Urinary bladder (tissue), 4 donors: Measurements from ENCODE around the gene ZBTB46. TPM values are rescaled to one million over a fixed set of nuclear protein-coding genes. Genes with fewer than 3 reads are reported as not detected.
"Not testable (repeated sequence)": the region's sequence is repeated elsewhere in the genome, so short reads cannot be mapped to it uniquely, and the experiment has no call there.

Experiments
- DNase-seq: peaks from one replicate; pipeline ENCODE4 v3.0.0-alpha.2; 2015; ENCODE audit errors: extremely low spot score
- H3K27ac ChIP-seq: one replicate; pipeline ENCODE4 v1.5.1; 2013; ENCODE audit warnings: low read depth, mild to moderate bottlenecking, moderate library complexity
- H3K36me3 ChIP-seq: one replicate; pipeline ENCODE4 v1.6.1; 2013; ENCODE audit warnings: mild to moderate bottlenecking, moderate library complexity; ENCODE audit not compliant: insufficient read depth
- H3K4me1 ChIP-seq: one replicate; pipeline ENCODE4 v1.6.1; 2013; ENCODE audit warnings: mild to moderate bottlenecking, moderate library complexity; ENCODE audit not compliant: insufficient read depth
- H3K4me3 ChIP-seq: one replicate; pipeline ENCODE4 v1.5.1; 2013; ENCODE audit warnings: low read depth, low read length
- WGBS: extraction: QIAGEN DNeasy Blood & Tissue Kit; methylation state at CpG from one replicate; pipeline ENCODE4 v1.1.7; 2013; 5-methylcytosine and 5-hydroxymethylcytosine counted together
- polyA plus RNA-seq: library from polyadenylated mRNA; stranded (reverse); fragments of 200-250 nt; gene quantifications from one replicate; pipeline ENCODE4 v1.2.3, GENCODE V29; 2013
- total RNA-seq: library from RNA; depleted of rRNA; stranded (reverse); fragments of >200 nt; gene quantifications from one replicate; pipeline ENCODE4 v1.2.3, GENCODE V29; 2014
- donor health status: healthy with polysubstance abuse.
- donor health status: healthy.

The ZBTB46 gene
- total and polyA plus RNA-seq, 2 donors, result 6.7 to 10.6 TPM

DNA sequence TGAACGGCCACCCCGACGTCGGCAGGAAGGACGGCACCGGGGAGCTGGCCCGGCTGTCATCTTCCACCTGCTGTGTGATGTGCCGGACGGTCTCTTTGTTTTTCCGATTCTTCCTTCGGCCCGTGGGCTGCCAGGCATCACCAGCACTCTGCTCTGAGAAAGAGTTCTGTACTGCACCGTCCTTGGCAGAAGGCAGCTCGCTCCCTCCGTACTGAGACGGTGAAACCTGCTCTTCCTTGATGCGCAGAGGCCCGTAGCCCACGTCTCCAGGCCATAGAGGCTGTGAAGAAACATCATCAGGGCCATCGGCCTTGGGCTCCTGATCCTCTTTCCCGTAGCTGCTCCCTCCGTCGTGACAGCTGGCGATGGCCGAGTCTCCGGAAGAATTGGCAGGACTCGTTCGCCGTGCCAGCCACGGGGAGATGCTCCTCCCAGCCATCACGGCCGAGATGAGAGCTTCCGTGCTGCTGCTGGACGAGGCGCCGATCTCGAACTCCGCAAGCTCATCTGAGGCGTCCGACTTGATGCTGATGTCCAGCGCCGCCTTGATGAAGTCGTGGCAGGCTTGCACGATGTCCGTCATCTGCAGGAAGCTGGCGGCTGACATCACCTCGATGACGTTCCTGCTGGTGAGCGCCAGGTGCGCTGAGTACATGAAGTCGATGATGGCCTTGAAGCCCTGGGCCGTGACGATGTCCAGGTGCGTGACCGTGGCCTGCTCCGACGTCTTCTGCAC lies 41.1 kb downstream of the ZBTB46 start:
- no peaks in the 10 kb centered on the region for H3K36me3 ChIP-seq
- no peak overlapping the region for H3K27ac ChIP-seq
- WGBS, result 94% methylated on average over 57 of the region's 57 CpGs
- no peaks in the 10 kb centered on the region for H3K4me1 ChIP-seq
- no peak overlapping the region for H3K4me3 ChIP-seq
- no peak for DNase-seq

DNA sequence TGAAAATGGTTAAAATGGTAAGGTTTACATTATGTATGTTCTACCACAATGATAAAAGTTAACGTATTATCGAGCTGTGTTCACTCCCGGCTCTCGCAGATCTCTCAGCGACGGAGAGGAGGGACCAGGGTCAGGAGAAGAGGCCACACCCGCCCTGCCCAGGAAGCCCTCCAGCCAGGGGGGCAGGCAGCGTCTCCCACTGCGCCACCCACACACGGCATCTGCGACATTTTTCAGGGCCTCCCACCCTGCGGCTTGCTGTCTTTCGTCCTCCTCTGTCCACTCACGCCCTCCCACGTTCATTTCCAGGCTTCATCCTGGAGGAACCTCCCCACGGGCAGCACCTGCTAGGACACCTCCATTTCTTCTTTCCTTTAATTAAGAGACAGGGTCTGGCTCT lies 43.3 kb downstream of the ZBTB46 start:
- no peak overlapping the region for H3K27ac ChIP-seq
- WGBS, result 89% methylated on average over 16 of the region's 16 CpGs
- H3K4me1 ChIP-seq, result no peaks in the 10 kb centered on the region

DNA sequence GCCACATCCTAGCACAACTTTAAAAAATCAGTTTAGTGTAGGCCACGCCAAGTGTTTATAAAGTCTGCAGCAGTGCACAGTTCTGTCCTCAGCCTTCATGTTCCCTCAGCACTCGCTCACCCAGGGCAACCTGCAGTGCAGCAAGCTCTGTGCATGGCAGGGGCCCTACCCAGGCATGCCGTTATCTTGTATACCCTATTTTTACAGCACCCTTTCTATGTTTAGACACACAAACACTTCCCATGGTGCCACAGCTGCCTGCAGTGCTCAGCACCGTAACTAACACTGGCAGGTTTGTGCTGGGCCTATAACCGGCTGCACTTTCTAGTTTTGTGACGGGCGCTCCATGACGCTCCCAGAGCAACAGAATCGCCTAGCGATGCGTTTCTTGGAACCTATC lies 43.8 kb downstream of the ZBTB46 start:
- H3K4me1 ChIP-seq, result no peaks in the 10 kb centered on the region
- DNase-seq, result no peak
- H3K36me3 ChIP-seq, result no peaks in the 10 kb centered on the region
- no peak overlapping the region for H3K27ac ChIP-seq
- 89% methylated on average over 11 of the region's 11 CpGs for WGBS
- H3K4me3 ChIP-seq, result no peak overlapping the region

More for the DNA sequence above, 43.3 kb downstream of the ZBTB46 start:
- no peak for DNase-seq
- no peaks in the 10 kb centered on the region for H3K36me3 ChIP-seq
- no peak overlapping the region for H3K4me3 ChIP-seq

DNA sequence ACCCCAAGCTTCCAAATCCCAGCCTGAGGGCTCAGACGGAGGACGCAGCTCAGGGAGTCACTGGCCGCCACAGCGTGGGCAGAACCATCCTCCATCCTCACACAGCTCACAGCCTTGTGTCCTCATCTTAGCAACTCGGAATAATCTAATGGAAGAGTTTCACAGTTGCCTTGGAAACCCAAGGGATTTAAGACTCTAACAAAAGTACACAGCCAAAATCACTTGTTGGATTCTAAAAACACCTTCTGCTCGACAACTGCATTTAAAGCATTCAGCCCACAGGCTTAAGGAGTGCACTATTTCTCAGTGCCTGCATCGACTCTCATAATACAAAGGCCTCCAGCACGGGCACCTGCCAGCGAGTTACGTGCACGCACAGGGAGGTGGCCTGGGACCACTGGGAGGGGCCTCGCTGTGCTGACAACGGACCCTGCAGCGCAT lies 45.4 kb downstream of the ZBTB46 start:
- Histone ChIP-seq H3K36me3 (no peaks in the 10 kb centered on the region), H3K4me3 (no peak overlapping the region), H3K27ac (no peak overlapping the region), H3K4me1 (no peaks in the 10 kb centered on the region)
- WGBS, result 66% methylated on average over 14 of the region's 14 CpGs
- no peak for DNase-seq

DNA sequence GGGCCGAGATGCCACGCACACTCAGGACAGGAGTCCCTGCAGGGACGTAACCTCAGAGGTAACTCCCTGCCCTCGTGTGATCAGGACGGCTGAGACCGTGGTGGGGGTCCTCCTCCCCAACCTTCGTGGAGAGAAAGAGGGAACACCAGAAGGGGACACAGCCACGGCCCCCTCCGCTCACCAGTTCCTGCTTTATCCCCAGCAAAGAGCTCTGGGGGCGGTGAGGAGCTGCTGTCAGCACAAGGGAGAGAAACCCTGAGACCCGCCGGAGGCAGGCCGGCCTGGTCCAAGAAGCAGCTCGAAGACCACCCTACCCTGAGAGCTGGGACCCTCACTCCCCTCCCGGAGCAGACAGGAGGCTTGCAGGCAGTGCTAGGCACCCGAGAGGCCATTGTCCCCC lies 47.1 kb downstream of the ZBTB46 start:
- no peak overlapping the region for H3K27ac ChIP-seq
- no peaks in the 10 kb centered on the region for H3K36me3 ChIP-seq
- no peaks in the 10 kb centered on the region for H3K4me1 ChIP-seq
- no peak for DNase-seq
- WGBS, result 88% methylated on average over 16 of the region's 16 CpGs
- no peak overlapping the region for H3K4me3 ChIP-seq

DNA sequence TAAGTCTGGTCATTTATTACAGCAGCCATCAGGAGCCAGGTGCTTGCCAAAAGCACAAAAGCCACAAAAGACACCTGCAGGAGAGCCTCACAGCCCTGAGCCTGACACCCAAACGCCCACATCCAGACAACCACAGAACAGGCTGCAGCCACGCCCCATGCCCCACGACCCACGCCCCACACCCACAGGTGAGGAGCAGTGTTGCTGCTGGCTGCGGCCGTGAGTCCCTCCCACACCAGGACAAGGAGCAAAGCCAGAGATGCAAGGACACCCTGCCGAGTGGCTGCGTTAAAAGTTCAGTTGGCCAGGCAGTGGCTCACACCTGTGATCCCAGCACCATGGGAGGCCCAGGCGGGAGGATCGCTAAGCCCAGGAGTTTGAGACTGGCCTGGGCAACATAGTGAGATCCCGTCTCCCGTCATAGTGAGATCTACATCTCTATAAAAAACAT lies 48.5 kb downstream of the ZBTB46 start:
- Histone ChIP-seq H3K4me3 (no peak overlapping the region), H3K4me1 (no peaks in the 10 kb centered on the region), H3K27ac (no peak overlapping the region), H3K36me3 (no peaks in the 10 kb centered on the region)
- WGBS, result 91% methylated on average over 12 of the region's 12 CpGs
- DNase-seq, result no peak

DNA sequence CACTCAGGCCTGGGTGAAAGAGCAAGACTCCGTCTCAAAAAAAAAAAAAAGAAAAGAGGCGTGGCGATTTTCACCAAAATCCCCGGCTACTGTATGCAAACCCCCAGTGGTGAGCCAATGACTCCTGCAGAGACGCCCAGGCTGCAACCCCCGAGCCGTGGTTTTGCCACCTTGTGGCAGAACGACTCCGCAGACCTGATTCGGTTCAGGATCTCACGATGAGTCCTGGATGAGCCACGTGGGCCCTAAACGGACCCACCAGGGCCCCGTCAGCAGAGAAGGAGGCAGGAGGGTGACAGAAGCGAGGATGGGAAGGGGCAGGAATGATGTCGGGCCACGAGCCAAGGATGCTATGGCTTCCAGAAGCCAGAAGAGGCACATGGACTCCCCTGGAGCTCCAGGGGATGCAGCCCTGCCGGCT lies 49.0 kb downstream of the ZBTB46 start:
- WGBS, result 78% methylated on average over 18 of the region's 18 CpGs

DNA sequence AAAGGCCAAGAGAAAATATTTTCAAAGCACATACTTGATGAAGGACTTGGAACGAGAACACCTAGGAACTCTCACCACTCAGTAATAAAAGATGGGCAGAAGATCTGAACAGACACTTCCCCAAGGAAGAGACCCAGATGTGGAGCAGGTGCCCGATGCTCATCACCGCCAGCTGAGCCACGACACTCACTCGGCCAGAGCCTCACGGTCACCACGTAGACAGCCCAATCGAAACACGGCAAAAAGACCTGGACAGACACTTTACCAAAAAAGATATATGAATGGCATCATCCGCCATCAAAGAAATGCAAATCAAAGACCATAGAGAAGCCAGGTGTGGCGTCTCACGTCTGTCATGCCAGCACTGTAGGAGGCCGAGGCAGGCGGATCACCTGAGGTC lies 49.9 kb downstream of the ZBTB46 start:
- H3K4me3 ChIP-seq, result no peak overlapping the region
- no peaks in the 10 kb centered on the region for H3K36me3 ChIP-seq
- no peak for DNase-seq
- H3K27ac ChIP-seq, result no peak overlapping the region
- no peaks in the 10 kb centered on the region for H3K4me1 ChIP-seq
- 93% methylated on average over 14 of the region's 14 CpGs for WGBS

More for the DNA sequence above, 49.0 kb downstream of the ZBTB46 start:
- Histone ChIP-seq H3K27ac (no peak overlapping the region), H3K36me3 (no peaks in the 10 kb centered on the region), H3K4me3 (no peak overlapping the region), H3K4me1 (no peaks in the 10 kb centered on the region)
- DNase-seq, result no peak

DNA sequence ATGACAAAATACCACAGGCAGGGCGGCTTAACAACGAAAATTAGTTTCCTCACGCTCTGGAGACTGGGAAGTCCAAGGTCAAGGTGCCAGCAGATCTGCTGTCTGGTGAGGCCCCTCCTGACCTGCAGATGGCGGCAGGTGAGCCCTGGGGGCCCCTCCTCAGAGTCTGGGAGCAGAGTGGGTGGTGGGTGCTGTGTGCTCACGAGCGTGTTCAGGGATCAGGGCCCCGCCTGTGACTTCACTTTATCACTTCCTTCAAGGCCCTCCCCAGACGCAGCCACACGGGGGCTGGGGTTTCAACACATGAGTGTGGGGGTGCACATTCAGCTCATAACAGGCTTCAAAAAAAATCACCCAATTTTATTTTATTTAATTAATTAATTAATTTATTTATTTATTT lies 52.2 kb downstream of the ZBTB46 start:
- whole genome bisulfite sequencing, result 88% methylated on average over 9 of the region's 9 CpGs

DNA sequence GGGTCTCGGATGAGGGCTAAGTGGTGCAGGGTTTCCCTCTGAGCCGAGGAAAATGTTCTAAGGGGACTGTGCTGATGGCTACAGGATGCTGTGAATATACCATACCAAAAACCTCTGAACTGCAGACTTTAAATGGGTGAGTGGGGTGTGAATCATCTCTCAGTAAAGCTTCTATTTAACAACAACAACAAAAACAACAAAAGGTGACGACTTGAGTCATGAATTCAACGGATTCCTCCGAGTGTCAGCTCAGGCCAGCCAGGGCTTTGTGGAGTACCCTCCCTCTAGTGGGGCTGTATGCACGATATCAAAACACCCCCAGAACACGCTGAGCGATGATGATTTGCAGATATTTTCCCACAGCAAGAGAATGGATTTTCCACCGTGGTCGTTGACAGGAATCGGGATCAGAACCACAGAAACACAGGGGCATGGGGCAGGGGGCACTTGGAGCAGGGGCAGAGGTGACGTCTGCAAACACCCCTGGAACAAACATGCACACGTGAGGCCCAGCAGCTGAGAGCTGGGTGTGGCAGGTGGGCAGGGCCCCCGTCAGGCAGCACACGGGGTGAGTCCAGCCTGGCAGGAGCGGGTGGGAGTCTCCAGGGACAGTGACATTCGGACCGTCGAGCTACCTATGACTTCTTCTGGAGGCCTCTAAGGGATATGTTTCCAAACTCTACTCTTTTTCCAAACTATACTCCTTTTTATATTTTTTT lies 52.9 kb downstream of the ZBTB46 start:
- DNase-seq, result no peak
- Histone ChIP-seq H3K27ac (no peak overlapping the region), H3K4me3 (no peak overlapping the region), H3K36me3 (no peaks in the 10 kb centered on the region), H3K4me1 (no peaks in the 10 kb centered on the region)
- WGBS, result 73% methylated on average over 19 of the region's 19 CpGs

More for the DNA sequence above, 52.2 kb downstream of the ZBTB46 start:
- no peaks in the 10 kb centered on the region for H3K4me1 ChIP-seq
- no peaks in the 10 kb centered on the region for H3K36me3 ChIP-seq
- H3K4me3 ChIP-seq, result no peak overlapping the region
- DNase-seq, result no peak
- H3K27ac ChIP-seq, result no peak overlapping the region

DNA sequence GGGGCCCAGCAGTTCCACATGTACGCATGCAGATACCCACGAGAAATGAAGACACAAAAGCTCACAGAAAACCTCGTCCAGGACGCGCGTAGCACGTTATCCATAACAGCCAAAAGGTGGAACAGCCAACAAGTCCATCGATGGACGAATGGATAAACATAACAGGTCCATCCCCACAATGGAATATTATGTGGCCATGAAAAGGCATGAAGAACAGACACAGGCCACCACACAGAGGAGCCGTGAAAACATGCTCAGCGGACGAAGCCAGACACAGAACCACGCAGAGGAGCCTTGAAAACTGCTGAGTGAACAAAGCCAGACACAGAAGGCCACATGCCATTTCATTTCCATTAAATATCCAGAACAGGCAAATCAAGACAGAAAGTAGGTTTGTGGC lies 53.5 kb downstream of the ZBTB46 start:
- H3K4me3 ChIP-seq, result no peak overlapping the region
- H3K27ac ChIP-seq, result no peak overlapping the region
- 96% methylated on average over 13 of the region's 13 CpGs for WGBS
- H3K36me3 ChIP-seq, result no peaks in the 10 kb centered on the region
- no peak for DNase-seq
- no peaks in the 10 kb centered on the region for H3K4me1 ChIP-seq

DNA sequence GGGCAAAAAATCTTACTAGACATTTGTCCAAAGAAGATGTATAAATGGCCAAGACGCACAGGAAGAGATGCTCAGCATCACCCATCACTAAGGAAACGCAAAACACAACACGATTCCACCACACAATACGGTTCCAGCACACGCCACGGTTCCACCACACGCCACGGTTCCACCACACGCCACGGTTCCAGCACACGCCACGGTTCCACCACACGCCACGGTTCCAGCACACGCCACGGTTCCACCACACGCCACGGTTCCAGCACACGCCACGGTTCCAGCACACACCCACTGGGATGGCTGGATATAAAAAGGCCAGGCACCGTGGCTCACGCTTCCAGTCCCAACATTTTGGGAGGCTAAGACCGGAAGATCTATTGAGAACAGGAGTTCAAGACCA lies 54.2 kb downstream of the ZBTB46 start:
- not testable (repeated sequence) for H3K4me1 ChIP-seq, DNase-seq, H3K36me3 ChIP-seq, H3K4me3 ChIP-seq, H3K27ac ChIP-seq
- 93% methylated on average over 23 of the region's 23 CpGs for WGBS

DNA sequence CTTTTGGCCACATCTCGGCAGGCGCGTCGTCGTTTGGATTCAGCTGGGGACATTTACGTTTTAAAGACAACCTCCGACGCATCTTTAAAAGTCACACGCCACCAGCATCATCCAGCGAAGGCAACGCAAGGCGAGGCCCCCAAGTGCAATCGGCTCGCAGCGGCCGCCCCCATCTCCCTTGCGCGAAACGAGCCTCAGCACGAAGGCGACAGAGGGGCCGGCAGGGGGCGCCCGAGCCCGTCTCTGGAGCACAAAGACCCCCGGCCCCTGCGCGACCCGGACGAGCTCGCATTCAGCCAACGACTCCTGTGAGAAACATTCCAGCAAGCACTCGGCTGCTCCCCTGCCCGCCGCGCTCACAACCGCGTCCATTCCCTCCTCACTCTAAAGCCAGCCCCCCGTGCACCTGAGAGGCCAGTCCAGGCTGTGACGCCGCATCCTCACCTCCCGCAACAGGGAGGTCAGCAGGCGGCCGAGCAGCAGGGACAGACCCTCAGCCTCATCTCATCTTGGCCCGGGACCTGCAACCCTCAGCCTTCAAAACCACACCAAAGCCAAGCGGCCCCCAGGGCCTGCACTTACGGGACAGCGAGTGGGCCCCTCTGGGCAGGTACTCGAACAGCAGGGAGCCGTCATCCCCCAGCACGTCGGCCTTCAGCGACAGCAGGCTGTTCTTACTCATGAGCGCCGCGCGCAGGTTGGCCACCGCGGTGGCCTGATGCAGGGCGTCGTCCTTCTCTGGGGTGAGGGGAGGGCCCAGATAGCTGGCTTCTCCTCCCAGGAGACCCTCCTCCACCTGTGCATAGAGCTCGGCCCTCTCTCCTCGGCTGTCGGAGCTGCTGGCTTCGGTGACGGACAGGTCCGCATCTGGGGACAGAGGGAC lies 55.7 kb downstream of the ZBTB46 start:
- H3K4me1 ChIP-seq, result no peaks in the 10 kb centered on the region
- H3K4me3 ChIP-seq, result no peak overlapping the region
- 34% methylated on average over 67 of the region's 67 CpGs for WGBS
- H3K27ac ChIP-seq, result no peak overlapping the region
- peak; percentile 55 for DNase-seq
- H3K36me3 ChIP-seq, result no peaks in the 10 kb centered on the region
